ENCODE measurements around the gene GZMH. TPM values are rescaled to one million over a fixed set of nuclear protein-coding genes. Genes with fewer than 3 reads are reported as not detected.

Gene GZMH
- total and polyA plus RNA-seq, 2 of the 4 experiments (the other 2 are of a cell fraction): not detected

- Histone ChIP-seq H3K14ac (replicated peaks; ENCODE audit: low read depth, low read length) (no peak within 1 kb of the TSS), H2AK5ac (ENCODE audit: low read depth, low read length) (no peak within 1 kb of the TSS), H3K18ac (ENCODE audit: low read depth, low read length) (no peak within 1 kb of the TSS), H3K9me1 (ENCODE audit: insufficient read depth, low read length) (no peaks in the 10 kb centered on the region), H2BK120ac (ENCODE audit: low read depth, low read length) (no peak within 1 kb of the TSS), H4K20me1 (ENCODE audit: insufficient read depth, low read length) (no peaks in the 10 kb centered on the region), H3K4me2 (ENCODE audit: low read depth, low read length) (no peak within 1 kb of the TSS), H4K8ac (ENCODE audit: low read depth in 2 of 2, low read length in 2 of 2) (no peak within 1 kb of the TSS), H3K27ac (ENCODE audit: insufficient read depth, low read length) (no peak within 1 kb of the TSS), H3K79me1 (ENCODE audit: low read depth in 1 of 2, low read length in 2 of 2) (no peaks in the 10 kb centered on the region), H2BK20ac (ENCODE audit: low read depth, low read length) (no peak within 1 kb of the TSS), H3K36me3 (ENCODE audit: control insufficient read depth, insufficient read depth, low read length) (no peaks in the 10 kb centered on the region), H3K9me3 (ENCODE audit: control insufficient read depth, insufficient read depth, low read length) (no peaks in the 10 kb centered on the region), H3K23ac (ENCODE audit: low read depth, low read length) (no peak within 1 kb of the TSS), H4K5ac (ENCODE audit: low read depth, low read length) (no peak within 1 kb of the TSS), H2AK9ac (replicated peaks; ENCODE audit: low read depth, low read length, poor library complexity) (no peak within 1 kb of the TSS), H3K9ac (ENCODE audit: low read depth, low read length) (no peak within 1 kb of the TSS), H3K4me3 (ENCODE audit: insufficient read depth, low read depth, low read length) (no peak within 1 kb of the TSS), H3K56ac (ENCODE audit: extremely low read depth, insufficient read depth, low read length) (no peak within 1 kb of the TSS), H2AFZ (replicated peaks; ENCODE audit: low read length, poor library complexity) (no peak within 1 kb of the TSS), H3K27me3 (ENCODE audit: control insufficient read depth, insufficient read depth, low read length) (no peaks in the 10 kb centered on the region), H4K91ac (ENCODE audit: insufficient read depth, low read depth, low read length) (no peak within 1 kb of the TSS), H2BK5ac (ENCODE audit: low read depth, low read length, poor library complexity, severe bottlenecking) (no peak within 1 kb of the TSS), H3K4ac (ENCODE audit: low read depth, low read length) (no peak within 1 kb of the TSS), H3K4me1 (ENCODE audit: control insufficient read depth, insufficient read depth, low read length) (no peaks in the 10 kb centered on the region), H2BK15ac (ENCODE audit: low read depth, low read length) (no peak within 1 kb of the TSS)
- TF ChIP-seq ELK1 (IDR thresholded peaks at IDR 0.05; ENCODE audit: borderline replicate concordance, low read depth, low read length): no peak
- TF ChIP-seq BHLHE40 (IDR thresholded peaks at IDR 0.05; ENCODE audit: low read depth, low read length): no peak
- no peak for TF ChIP-seq NFE2L2 (IDR thresholded peaks at IDR 0.05; ENCODE audit: low read depth, low read length)
- no peak for TF ChIP-seq USF2 (IDR thresholded peaks at IDR 0.05; ENCODE audit: low read depth, low read length)
- no peak for TF ChIP-seq FOS (IDR thresholded peaks at IDR 0.05; ENCODE audit: low read depth, low read length)
- TF ChIP-seq MAZ (IDR thresholded peaks at IDR 0.05; ENCODE audit: borderline replicate concordance, low read depth, low read length): no peak
- no peak for TF ChIP-seq MAFK (IDR thresholded peaks at IDR 0.05; ENCODE audit: low read depth, low read length)
- TF ChIP-seq CHD1 (IDR thresholded peaks at IDR 0.05; ENCODE audit: low read depth, low read length): no peak
- TF ChIP-seq CEBPB (IDR thresholded peaks at IDR 0.05; ENCODE audit: low read depth, low read length): no peak
- no peak for TF ChIP-seq MXI1 (IDR thresholded peaks at IDR 0.05; ENCODE audit: borderline replicate concordance, low read depth, low read length)
- no peak for TF ChIP-seq RCOR1 (IDR thresholded peaks at IDR 0.05; ENCODE audit: insufficient replicate concordance, low read length)
- no peak for TF ChIP-seq CTCF (conservative IDR thresholded peaks at IDR 0.05; ENCODE audit: low read depth, low read length)
- TF ChIP-seq RFX5 (IDR thresholded peaks at IDR 0.05; ENCODE audit: low read depth, low read length): no peak
- TF ChIP-seq RAD21 (IDR thresholded peaks at IDR 0.05; ENCODE audit: low read length): no peak
- TF ChIP-seq POLR2A (IDR thresholded peaks at IDR 0.05; ENCODE audit: low read depth, low read length): no peak
- no peak for TF ChIP-seq SMC3 (IDR thresholded peaks at IDR 0.05; ENCODE audit: low read depth, low read length)
- BruUV-seq (replicated peaks): no TSS peak
- no peak for DNase-seq
- POLR2A ChIA-PET (ENCODE audit: unreplicated experiment): no interaction called here
- dilution Hi-C loops (cut with HindIII; ENCODE audit: low sequenced_read_pairs, unreplicated experiment) (no loop called here), intact Hi-C loops (cut with micrococcal nuclease) (no loop called here), in situ Hi-C loops (cut with MboI; ENCODE audit: low sequenced_read_pairs) (no loop called here)
- CTCF ChIA-PET: no interaction called here
- WGBS, 2 experiments (ENCODE audit: extremely low coverage in 2 of 2, insufficient read length in 1 of 2): no CpG with 5 or more reads among the region's 3 CpGs
- ATAC-seq (ENCODE audit: low read depth): no peak
Observed at GRCh38 chr14:24576182-24576581, 33.3 kb downstream of the GZMH start, which contains the start of gene CTSG. TSS of gene CTSG (minus strand) at chr14:24576250. CDS start at chr14:24576223, 27 bp downstream.

Measured in IMR-90 (cell line).